Liver (tissue), 3 donors: Measurements from ENCODE around the gene FXYD2.

Source experiments
- SP1 ChIP-seq: IDR thresholded peaks from 2 replicates; pipeline ENCODE4 v1.6.1; 2018; ENCODE audit warnings: antibody characterized with exemption, mild to moderate bottlenecking
- TAF1 ChIP-seq: conservative IDR thresholded peaks from 2 replicates; pipeline ENCODE4 v1.6.1; 2016; ENCODE audit warnings: antibody characterized with exemption, mild to moderate bottlenecking
- TF ChIP-seq, protein P1 (sequence below): fragments of 150-350 bp; IDR thresholded peaks from 2 replicates; pipeline ENCODE4 v1.5.1; 2017; ENCODE audit warnings: improper control_type of control experiment, low read depth, low read length; ENCODE audit not compliant: missing input control
- TF ChIP-seq, protein P2 (sequence below): IDR thresholded peaks from 2 replicates; pipeline ENCODE4 v1.6.1; 2016; ENCODE audit warnings: antibody characterized with exemption, mild to moderate bottlenecking
- donor health status: healthy.
- donor health status: healthy.

DNA sequence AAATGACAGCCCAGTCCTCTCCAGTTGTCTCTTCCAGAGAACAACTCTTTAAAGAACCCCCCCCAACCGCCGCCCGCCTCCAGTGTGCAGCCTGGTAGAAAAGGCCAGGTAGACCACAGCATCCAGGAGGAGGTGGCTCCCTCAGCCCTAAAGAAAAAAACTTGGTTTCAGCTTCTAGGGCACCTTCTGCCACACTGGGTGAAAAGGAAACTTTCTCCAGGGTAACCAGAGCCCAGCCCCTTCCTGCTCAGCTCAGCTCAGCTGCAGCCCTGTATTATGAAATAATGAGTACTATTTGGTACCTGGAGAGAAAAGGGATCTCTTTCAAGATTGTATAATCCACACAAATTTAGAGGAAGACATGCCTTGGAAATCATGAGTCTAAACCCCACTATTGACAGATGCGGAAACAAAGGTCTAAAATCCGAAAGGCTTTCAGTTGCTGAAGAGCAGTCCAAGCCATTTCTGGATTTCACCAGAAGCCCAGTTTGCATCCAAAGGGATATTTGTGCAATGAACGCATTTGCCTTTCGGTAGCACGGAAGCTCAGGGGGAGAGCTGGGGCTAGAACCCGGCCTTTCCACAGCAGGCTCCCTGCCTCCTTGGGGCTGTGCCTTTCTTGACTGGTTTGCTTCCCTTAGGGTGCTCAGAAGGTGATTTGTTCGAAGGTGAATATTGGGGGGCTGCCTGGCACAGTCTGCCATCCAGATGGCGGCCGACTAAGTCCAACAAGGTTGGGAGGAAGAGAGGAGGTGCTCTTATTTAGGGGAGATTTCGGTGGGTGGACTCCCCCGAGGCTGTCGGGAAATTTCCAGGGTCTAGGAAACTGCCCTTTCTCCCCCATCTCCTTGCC, 48.7 kb upstream of the FXYD2 start:
- TF ChIP-seq, protein P1, sequence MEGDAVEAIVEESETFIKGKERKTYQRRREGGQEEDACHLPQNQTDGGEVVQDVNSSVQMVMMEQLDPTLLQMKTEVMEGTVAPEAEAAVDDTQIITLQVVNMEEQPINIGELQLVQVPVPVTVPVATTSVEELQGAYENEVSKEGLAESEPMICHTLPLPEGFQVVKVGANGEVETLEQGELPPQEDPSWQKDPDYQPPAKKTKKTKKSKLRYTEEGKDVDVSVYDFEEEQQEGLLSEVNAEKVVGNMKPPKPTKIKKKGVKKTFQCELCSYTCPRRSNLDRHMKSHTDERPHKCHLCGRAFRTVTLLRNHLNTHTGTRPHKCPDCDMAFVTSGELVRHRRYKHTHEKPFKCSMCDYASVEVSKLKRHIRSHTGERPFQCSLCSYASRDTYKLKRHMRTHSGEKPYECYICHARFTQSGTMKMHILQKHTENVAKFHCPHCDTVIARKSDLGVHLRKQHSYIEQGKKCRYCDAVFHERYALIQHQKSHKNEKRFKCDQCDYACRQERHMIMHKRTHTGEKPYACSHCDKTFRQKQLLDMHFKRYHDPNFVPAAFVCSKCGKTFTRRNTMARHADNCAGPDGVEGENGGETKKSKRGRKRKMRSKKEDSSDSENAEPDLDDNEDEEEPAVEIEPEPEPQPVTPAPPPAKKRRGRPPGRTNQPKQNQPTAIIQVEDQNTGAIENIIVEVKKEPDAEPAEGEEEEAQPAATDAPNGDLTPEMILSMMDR, result no peak
- TF ChIP-seq, protein P2, sequence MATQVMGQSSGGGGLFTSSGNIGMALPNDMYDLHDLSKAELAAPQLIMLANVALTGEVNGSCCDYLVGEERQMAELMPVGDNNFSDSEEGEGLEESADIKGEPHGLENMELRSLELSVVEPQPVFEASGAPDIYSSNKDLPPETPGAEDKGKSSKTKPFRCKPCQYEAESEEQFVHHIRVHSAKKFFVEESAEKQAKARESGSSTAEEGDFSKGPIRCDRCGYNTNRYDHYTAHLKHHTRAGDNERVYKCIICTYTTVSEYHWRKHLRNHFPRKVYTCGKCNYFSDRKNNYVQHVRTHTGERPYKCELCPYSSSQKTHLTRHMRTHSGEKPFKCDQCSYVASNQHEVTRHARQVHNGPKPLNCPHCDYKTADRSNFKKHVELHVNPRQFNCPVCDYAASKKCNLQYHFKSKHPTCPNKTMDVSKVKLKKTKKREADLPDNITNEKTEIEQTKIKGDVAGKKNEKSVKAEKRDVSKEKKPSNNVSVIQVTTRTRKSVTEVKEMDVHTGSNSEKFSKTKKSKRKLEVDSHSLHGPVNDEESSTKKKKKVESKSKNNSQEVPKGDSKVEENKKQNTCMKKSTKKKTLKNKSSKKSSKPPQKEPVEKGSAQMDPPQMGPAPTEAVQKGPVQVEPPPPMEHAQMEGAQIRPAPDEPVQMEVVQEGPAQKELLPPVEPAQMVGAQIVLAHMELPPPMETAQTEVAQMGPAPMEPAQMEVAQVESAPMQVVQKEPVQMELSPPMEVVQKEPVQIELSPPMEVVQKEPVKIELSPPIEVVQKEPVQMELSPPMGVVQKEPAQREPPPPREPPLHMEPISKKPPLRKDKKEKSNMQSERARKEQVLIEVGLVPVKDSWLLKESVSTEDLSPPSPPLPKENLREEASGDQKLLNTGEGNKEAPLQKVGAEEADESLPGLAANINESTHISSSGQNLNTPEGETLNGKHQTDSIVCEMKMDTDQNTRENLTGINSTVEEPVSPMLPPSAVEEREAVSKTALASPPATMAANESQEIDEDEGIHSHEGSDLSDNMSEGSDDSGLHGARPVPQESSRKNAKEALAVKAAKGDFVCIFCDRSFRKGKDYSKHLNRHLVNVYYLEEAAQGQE, result no peak
- TF ChIP-seq SP1, result no peak
- TF ChIP-seq TAF1, result no peak
